SU-DHL-6 (cell line): ENCODE results near the gene RHEB.

ENCODE experiments used
- H2AFZ ChIP-seq: fragments of 200-600 bp; sonication (generic); 2 replicates; pipeline ENCODE4 v1.6.1; 2014; ENCODE audit warnings: low read depth, mild to moderate bottlenecking, moderate library complexity, mixed read lengths, antibody characterized with exemption, low read length; ENCODE audit not compliant: severe bottlenecking
- H3F3A ChIP-seq: fragments of 200-600 bp; shearing (Covaris generic); 2 replicates; pipeline ENCODE4 v1.6.0; 2016; ENCODE audit warnings: antibody characterized with exemption, mild to moderate bottlenecking; ENCODE audit not compliant: insufficient read depth
- H3K27ac ChIP-seq: fragments of 200-600 bp; sonication (generic); 2 replicates; pipeline ENCODE4 v1.5.1; 2016; ENCODE audit warnings: low read depth, mild to moderate bottlenecking, low read length, moderate library complexity, mixed read lengths
- H3K27me3 ChIP-seq: fragments of 200-600 bp; sonication (generic), shearing (Covaris generic); 2 replicates; pipeline ENCODE4 v1.6.0; 2014; ENCODE audit warnings: mild to moderate bottlenecking, low read length
- H3K36me3 ChIP-seq: fragments of 200-600 bp; sonication (generic); 2 replicates; pipeline ENCODE4 v1.6.1; 2014; ENCODE audit warnings: mild to moderate bottlenecking, low read length, mixed read lengths
- H3K4me2 ChIP-seq: fragments of 300-600, 200-600 bp; shearing (Covaris generic), sonication (generic); 2 replicates; pipeline ENCODE4 v1.6.0; 2014; ENCODE audit warnings: low read length, low read depth, mild to moderate bottlenecking; ENCODE audit not compliant: poor library complexity, severe bottlenecking
- H3K4me3 ChIP-seq: fragments of 200-600 bp; sonication (generic); 2 replicates; pipeline ENCODE4 v1.5.1; 2014; ENCODE audit warnings: antibody characterized with exemption, low read length, mild to moderate bottlenecking, mixed read lengths; ENCODE audit not compliant: insufficient read depth, poor library complexity, severe bottlenecking
- H3K79me2 ChIP-seq: fragments of 200-600 bp; sonication (generic); 2 replicates; pipeline ENCODE4 v1.6.1; 2014; ENCODE audit warnings: mild to moderate bottlenecking, low read length, moderate library complexity; ENCODE audit not compliant: insufficient read depth
- H3K9ac ChIP-seq: fragments of 200-600 bp; sonication (generic); 2 replicates; pipeline ENCODE4 v1.7.0; 2014; ENCODE audit warnings: mild to moderate bottlenecking, low read length
- H3K9me2 ChIP-seq: fragments of 200-600 bp; sonication (generic); replicated peaks from 2 replicates; pipeline ENCODE4 v1.6.1; 2014; ENCODE audit warnings: low read length; ENCODE audit not compliant: insufficient read depth
- H3K9me3 ChIP-seq: fragments of 200-600 bp; sonication (generic); 2 replicates; pipeline ENCODE4 v1.6.1; 2014; ENCODE audit warnings: low read length, mixed read lengths; ENCODE audit not compliant: insufficient read depth
- H4K20me1 ChIP-seq: fragments of 200-600 bp; sonication (generic); 2 replicates; pipeline ENCODE4 v1.6.1; 2014; ENCODE audit warnings: low read depth, mild to moderate bottlenecking, antibody characterized with exemption, low read length, moderate library complexity, mixed read lengths
- CTCF ChIP-seq: fragments of 200-600 bp; sonication (generic); IDR thresholded peaks from one replicate; pipeline ENCODE4 v1.5.1; 2017; ENCODE audit warnings: antibody characterized with exemption, mild to moderate bottlenecking, low read length, moderate library complexity; ENCODE audit not compliant: insufficient read depth, poor library complexity, severe bottlenecking
- EZH2phosphoT487 ChIP-seq: fragments of 200-600 bp; sonication (generic), shearing (Covaris generic); conservative IDR thresholded peaks from 2 replicates; pipeline ENCODE4 v1.6.1; 2018; ENCODE audit warnings: mild to moderate bottlenecking, antibody characterized with exemption, low read length, moderate library complexity, mixed read lengths

RHEB gene

GRCh38 chr7:151489498-151489897 is 30.2 kb downstream of the RHEB start:
- Histone ChIP-seq H3F3A (no peaks in the 10 kb centered on the region), H3K36me3 (peaks cover 25% of the 10 kb centered on the region), H3K4me3 (no peak overlapping the region), H3K9me3 (no peaks in the 10 kb centered on the region), H3K27me3 (no peaks in the 10 kb centered on the region), H2AFZ (no peak overlapping the region), H3K9ac (no peak overlapping the region), H3K4me2 (no peak overlapping the region), H3K27ac (no peak overlapping the region), H4K20me1 (peaks cover 11% of the 10 kb centered on the region; the same call in 1 of the 2 replicates), H3K79me2 (peaks cover 46% of the 10 kb centered on the region), H3K9me2 (no peaks in the 10 kb centered on the region)
- TF ChIP-seq EZH2phosphoT487 = no peak
- TF ChIP-seq CTCF = no peak

- Histone ChIP-seq H4K20me1 (peaks cover 7% of the 10 kb centered on the region; the same call in 1 of the 2 replicates), H3K9me2 (no peaks in the 10 kb centered on the region), H2AFZ (no peak overlapping the region), H3K4me2 (no peak overlapping the region), H3K9ac (no peak overlapping the region), H3K79me2 (peaks cover 32% of the 10 kb centered on the region), H3K4me3 (no peak overlapping the region), H3K27ac (no peak overlapping the region), H3K36me3 (peaks cover 37% of the 10 kb centered on the region), H3K27me3 (no peaks in the 10 kb centered on the region), H3F3A (no peaks in the 10 kb centered on the region), H3K9me3 (no peaks in the 10 kb centered on the region)
- TF ChIP-seq CTCF (no peak), EZH2phosphoT487 (no peak)
Measured at GRCh38 chr7:151488096-151488495, 31.6 kb downstream of the RHEB start.

GRCh38 chr7:151487228-151487627 is 32.5 kb downstream of the RHEB start:
- Histone ChIP-seq H3K27ac (no peak overlapping the region), H3K9me3 (no peaks in the 10 kb centered on the region), H3K4me3 (no peak overlapping the region), H3F3A (no peaks in the 10 kb centered on the region), H3K27me3 (no peaks in the 10 kb centered on the region), H3K36me3 (peaks cover 42% of the 10 kb centered on the region), H4K20me1 (peaks cover 7% of the 10 kb centered on the region; the same call in 1 of the 2 replicates), H2AFZ (no peak overlapping the region), H3K9me2 (no peaks in the 10 kb centered on the region), H3K79me2 (peaks cover 25% of the 10 kb centered on the region), H3K4me2 (no peak overlapping the region), H3K9ac (no peak overlapping the region)
- no peak for TF ChIP-seq CTCF
